Esophagus (tissue), 2 donors: ENCODE measurements around the gene SORL1. TPM values are rescaled to one million over a fixed set of nuclear protein-coding genes. Genes with fewer than 3 reads are reported as not detected.
"Not testable (repeated sequence)": the region's sequence is repeated elsewhere in the genome, so short reads cannot be mapped to it uniquely, and the experiment has no call there.

Experiments
- H3K27ac ChIP-seq, 2 donors: one replicate each; pipeline ENCODE4 v1.5.1; 2013; ENCODE audit warnings: low read depth in 2 of 2, mild to moderate bottlenecking in 2 of 2, inconsistent platforms in 1 of 2, low read length in 1 of 2, moderate library complexity in 1 of 2
- H3K27me3 ChIP-seq, 2 donors: one replicate each; pipeline ENCODE4 v1.6.1; 2013; ENCODE audit warnings: low read length in 2 of 2, control low read depth in 1 of 2, mild to moderate bottlenecking in 1 of 2; ENCODE audit not compliant: insufficient read depth in 2 of 2, control insufficient read depth in 1 of 2
- H3K36me3 ChIP-seq, 2 donors: one replicate each; pipeline ENCODE4 v1.6.1; 2013; ENCODE audit warnings: low read length in 1 of 2; ENCODE audit not compliant: control insufficient read depth in 2 of 2, insufficient read depth in 2 of 2
- H3K4me1 ChIP-seq, 2 donors: one replicate each; pipeline ENCODE4 v1.6.1; 2013; ENCODE audit warnings: low read length in 1 of 2; ENCODE audit not compliant: control insufficient read depth in 2 of 2, insufficient read depth in 2 of 2
- H3K4me3 ChIP-seq, 2 donors: one replicate each; pipeline ENCODE4 v1.5.1; 2013; ENCODE audit warnings: low read length in 2 of 2, mild to moderate bottlenecking in 2 of 2, low read depth in 1 of 2, moderate library complexity in 1 of 2
- H3K9me3 ChIP-seq, 2 donors: one replicate each; pipeline ENCODE4 v1.6.1; 2013; ENCODE audit warnings: mild to moderate bottlenecking in 2 of 2, low read depth in 1 of 2, low read length in 1 of 2, moderate library complexity in 1 of 2; ENCODE audit not compliant: control insufficient read depth in 2 of 2, insufficient read depth in 1 of 2
- WGBS, 2 donors: extraction: QIAGEN DNeasy Blood & Tissue Kit; methylation state at CpG; one replicate each; pipeline ENCODE4 v1.1.7; 2013; 5-methylcytosine and 5-hydroxymethylcytosine counted together
- polyA plus RNA-seq, 2 donors: library from polyadenylated mRNA; stranded (reverse); fragments of 200-250 nt; gene quantifications; one replicate each; pipeline ENCODE4 v1.2.3, GENCODE V29; 2013
- donor health status: healthy with polysubstance abuse.
- donor health status: Bipolar disorder and iron deficiency.

The SORL1 gene
- polyA plus RNA-seq, 2 donors = 2.5 to 3.0 TPM

GRCh38 chr11:121634889-121635288 is 182.8 kb downstream of the SORL1 start:
- Histone ChIP-seq H3K9me3 (no peaks in the 10 kb centered on the region), H3K4me3 (no peak overlapping the region), H3K27ac (no peak overlapping the region), H3K4me1 (no peaks in the 10 kb centered on the region), H3K27me3 (no peaks in the 10 kb centered on the region), H3K36me3 (no peaks in the 10 kb centered on the region)
- 53 to 54% methylated on average over 7 of the region's 7 CpGs for WGBS, 2 donors

GRCh38 chr11:121636081-121636799 is 184.1 kb downstream of the SORL1 start:
- WGBS, 2 donors = 57 to 59% methylated on average over 2 of the region's 2 CpGs
- H3K9me3 ChIP-seq = no peaks in the 10 kb centered on the region
- no peak overlapping the region for H3K4me3 ChIP-seq
- no peaks in the 10 kb centered on the region for H3K27me3 ChIP-seq
- H3K4me1 ChIP-seq = no peaks in the 10 kb centered on the region
- no peaks in the 10 kb centered on the region for H3K36me3 ChIP-seq
- H3K27ac ChIP-seq = no peak overlapping the region

- Histone ChIP-seq H3K36me3 (no peaks in the 10 kb centered on the region), H3K4me3 (no peak overlapping the region), H3K27ac (no peak overlapping the region), H3K27me3 (no peaks in the 10 kb centered on the region), H3K9me3 (no peaks in the 10 kb centered on the region), H3K4me1 (no peaks in the 10 kb centered on the region)
- WGBS, 2 donors = 87 to 91% methylated on average over 5 of the region's 5 CpGs
These were observed 184.7 kb downstream of the SORL1 start for GRCh38 chr11:121636800-121637176.

- 92 to 93% methylated on average over 7 to 8 of the region's 8 CpGs for WGBS, 2 donors
These were observed 185.5 kb downstream of the SORL1 start for GRCh38 chr11:121637587-121637986.

GRCh38 chr11:121643479-121644186 is 191.5 kb downstream of the SORL1 start:
- Histone ChIP-seq H3K36me3 (no peaks in the 10 kb centered on the region), H3K27me3 (no peaks in the 10 kb centered on the region), H3K9me3 (no peaks in the 10 kb centered on the region), H3K27ac (no peak overlapping the region), H3K4me3 (no peak overlapping the region), H3K4me1 (no peaks in the 10 kb centered on the region)
- WGBS, 2 donors = 72 to 78% methylated on average over 9 of the region's 9 CpGs

More at GRCh38 chr11:121637587-121637986, 185.5 kb downstream of the SORL1 start:
- not testable (repeated sequence) for H3K4me1 ChIP-seq, H3K36me3 ChIP-seq, H3K27ac ChIP-seq, H3K4me3 ChIP-seq, H3K27me3 ChIP-seq, H3K9me3 ChIP-seq

- Histone ChIP-seq H3K4me3 (no peak overlapping the region), H3K4me1 (no peaks in the 10 kb centered on the region), H3K9me3 (no peaks in the 10 kb centered on the region), H3K27me3 (no peaks in the 10 kb centered on the region), H3K27ac (no peak overlapping the region), H3K36me3 (no peaks in the 10 kb centered on the region)
- WGBS, 2 donors = 72 to 73% methylated on average over 4 of the region's 4 CpGs
These were observed 192.0 kb downstream of the SORL1 start for GRCh38 chr11:121644187-121644512.

GRCh38 chr11:121645001-121645400 is 192.9 kb downstream of the SORL1 start:
- Histone ChIP-seq H3K36me3 (no peaks in the 10 kb centered on the region), H3K27ac (no peak overlapping the region)
- 84 to 91% methylated on average over 2 of the region's 2 CpGs for WGBS, 2 donors

GRCh38 chr11:121645596-121645995 is 193.5 kb downstream of the SORL1 start:
- WGBS, 2 donors = 90 to 95% methylated on average over 1 of the region's 1 CpG
- no peak overlapping the region for H3K4me3 ChIP-seq
- H3K27ac ChIP-seq = no peak overlapping the region
- no peaks in the 10 kb centered on the region for H3K9me3 ChIP-seq
- no peaks in the 10 kb centered on the region for H3K4me1 ChIP-seq
- H3K27me3 ChIP-seq = no peaks in the 10 kb centered on the region
- no peaks in the 10 kb centered on the region for H3K36me3 ChIP-seq

More at GRCh38 chr11:121645001-121645400, 192.9 kb downstream of the SORL1 start:
- Histone ChIP-seq H3K4me1 (no peaks in the 10 kb centered on the region), H3K4me3 (no peak overlapping the region), H3K9me3 (no peaks in the 10 kb centered on the region), H3K27me3 (no peaks in the 10 kb centered on the region)

- H3K27ac ChIP-seq = no peak overlapping the region
- H3K9me3 ChIP-seq = no peaks in the 10 kb centered on the region
- no peaks in the 10 kb centered on the region for H3K27me3 ChIP-seq
- 88 to 90% methylated on average over 4 of the region's 4 CpGs for WGBS, 2 donors
- H3K4me1 ChIP-seq = no peaks in the 10 kb centered on the region
- H3K36me3 ChIP-seq = no peaks in the 10 kb centered on the region
- no peak overlapping the region for H3K4me3 ChIP-seq
These were observed 196.2 kb downstream of the SORL1 start for GRCh38 chr11:121648306-121648705.

GRCh38 chr11:121649798-121650197 is 197.7 kb downstream of the SORL1 start:
- Histone ChIP-seq H3K4me1 (no peaks in the 10 kb centered on the region), H3K4me3 (no peak overlapping the region), H3K9me3 (no peaks in the 10 kb centered on the region), H3K27ac (no peak overlapping the region), H3K36me3 (no peaks in the 10 kb centered on the region), H3K27me3 (no peaks in the 10 kb centered on the region)
- WGBS, 2 donors = 62 to 82% methylated on average over 6 of the region's 6 CpGs
